ENCODE measurements around the gene TRPC3.

TRPC3 gene

GRCh38 chr4:121951521-121952110, at the start of gene TRPC3:
Gene TRPC3, minus strand, starts transcription at chr4:121952060. Its CDS starts 380 bp downstream, at chr4:121951680.
- peak; percentile 55 for DNase-seq

GRCh38 chr4:122000849-122001248, 49.0 kb upstream of the TRPC3 start:
- no peak for DNase-seq

- DNase-seq: no peak
These were observed 46.2 kb upstream of the TRPC3 start for GRCh38 chr4:121998024-121998423.

- no peak for DNase-seq
These were observed 44.1 kb upstream of the TRPC3 start for GRCh38 chr4:121995790-121996537.

GRCh38 chr4:121991968-121992367, 40.1 kb upstream of the TRPC3 start:
- DNase-seq: no peak

DNA sequence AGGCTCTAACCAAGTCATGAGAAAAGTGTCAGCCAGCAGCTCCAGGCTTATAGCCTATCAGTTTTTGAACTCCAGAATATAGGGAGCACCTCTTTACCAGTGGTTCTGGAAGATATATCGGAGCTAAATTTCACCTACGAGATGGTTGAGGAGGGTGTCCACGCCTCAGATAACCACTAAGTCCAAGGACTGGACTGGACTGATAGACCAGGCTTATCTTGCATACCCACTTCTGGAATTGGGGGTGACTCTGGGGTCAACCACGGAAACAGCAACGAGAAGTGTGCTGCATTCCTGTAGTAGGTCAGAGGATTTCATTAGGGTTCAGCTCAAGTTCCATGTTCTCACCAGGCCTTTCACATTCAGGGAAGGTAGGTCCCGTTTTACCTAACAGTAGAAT, 38.6 kb upstream of the TRPC3 start:
- DNase-seq: no peak

GRCh38 chr4:121989715-121990114, 37.9 kb upstream of the TRPC3 start:
- DNase-seq: no peak

DNA sequence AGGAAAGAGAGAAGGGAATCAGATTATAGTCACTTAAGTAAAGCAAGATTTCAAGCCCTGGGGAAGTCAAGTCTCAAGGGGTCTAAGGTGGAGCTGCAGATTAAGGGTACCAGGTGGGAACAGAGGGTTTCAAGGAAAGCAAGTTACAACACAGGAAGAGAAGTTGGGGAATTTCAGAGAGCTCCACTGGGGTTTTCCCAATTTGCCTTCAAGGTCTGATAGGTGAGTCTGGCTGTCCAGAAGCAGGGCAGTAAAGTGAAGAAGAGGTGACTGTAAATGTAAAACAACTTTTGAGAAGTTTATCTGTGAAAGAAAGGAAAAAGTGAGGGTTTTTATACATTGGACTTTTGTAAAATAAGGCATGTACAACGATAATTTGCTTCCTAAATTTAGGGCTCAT, 37.1 kb upstream of the TRPC3 start:
- DNase-seq: no peak

DNA sequence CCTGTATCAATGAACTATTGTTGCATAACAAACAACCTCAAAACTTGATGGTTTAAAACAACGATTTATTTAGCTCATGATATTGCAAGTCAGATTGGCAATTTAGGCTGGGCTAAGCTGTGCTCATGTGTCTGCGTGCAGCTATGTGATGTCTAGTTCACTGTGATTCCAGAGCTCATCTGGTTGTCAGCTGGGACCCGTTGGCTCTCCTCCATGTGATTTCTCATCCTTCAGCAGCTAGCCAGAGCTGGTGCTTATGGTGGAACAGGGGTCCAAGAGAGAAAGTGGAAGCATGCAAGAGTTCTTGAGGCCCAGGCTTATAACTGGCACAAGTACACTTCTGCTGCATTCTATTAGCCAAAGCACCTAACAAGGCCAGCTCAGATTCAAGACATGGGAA, 28.8 kb upstream of the TRPC3 start:
- no peak for DNase-seq

- no peak for DNase-seq
These were observed 26.3 kb upstream of the TRPC3 start for GRCh38 chr4:121978172-121978516.

- no peak for DNase-seq
These were observed 25.7 kb upstream of the TRPC3 start for GRCh38 chr4:121977251-121978171.

DNA sequence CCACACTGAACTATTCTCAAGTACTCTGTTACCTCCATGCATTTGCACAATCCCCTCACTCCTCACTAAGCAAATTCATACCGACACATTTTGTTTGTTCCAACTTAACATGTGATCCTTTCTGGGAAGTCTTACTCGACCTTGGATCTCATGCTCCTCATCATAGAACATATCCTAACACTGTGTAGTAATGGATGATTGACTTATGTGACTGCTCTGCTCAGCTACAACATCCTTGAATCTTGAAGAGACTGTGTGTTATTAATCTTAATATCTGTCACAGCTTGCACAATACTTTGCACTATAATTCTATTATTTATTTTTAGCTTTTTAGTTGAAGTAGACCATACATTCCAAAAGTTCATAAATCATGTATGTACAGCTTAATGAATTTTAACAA, 23.9 kb upstream of the TRPC3 start:
- DNase-seq: no peak

GRCh38 chr4:121973816-121974215, 22.0 kb upstream of the TRPC3 start:
- no peak for DNase-seq

DNA sequence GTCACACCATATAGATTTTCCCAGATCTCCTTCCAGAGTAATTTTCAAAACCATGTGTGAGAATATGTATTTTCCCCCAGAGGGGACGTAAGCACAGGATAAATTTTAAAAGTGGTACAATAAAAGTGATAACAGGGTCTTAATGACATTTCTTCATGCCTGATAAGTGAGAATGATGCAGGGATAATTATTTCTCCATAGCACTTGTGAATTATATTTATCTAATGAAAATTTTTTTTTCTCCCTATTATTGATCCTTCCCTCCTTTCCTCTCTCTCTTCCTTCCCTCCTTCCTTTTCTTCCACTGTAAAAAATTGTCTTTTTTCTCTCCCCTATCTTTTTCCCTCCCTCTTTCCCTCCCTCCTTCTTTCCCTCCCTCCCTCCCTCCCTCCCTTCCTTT, 17.0 kb upstream of the TRPC3 start:
- no peak for DNase-seq

DNA sequence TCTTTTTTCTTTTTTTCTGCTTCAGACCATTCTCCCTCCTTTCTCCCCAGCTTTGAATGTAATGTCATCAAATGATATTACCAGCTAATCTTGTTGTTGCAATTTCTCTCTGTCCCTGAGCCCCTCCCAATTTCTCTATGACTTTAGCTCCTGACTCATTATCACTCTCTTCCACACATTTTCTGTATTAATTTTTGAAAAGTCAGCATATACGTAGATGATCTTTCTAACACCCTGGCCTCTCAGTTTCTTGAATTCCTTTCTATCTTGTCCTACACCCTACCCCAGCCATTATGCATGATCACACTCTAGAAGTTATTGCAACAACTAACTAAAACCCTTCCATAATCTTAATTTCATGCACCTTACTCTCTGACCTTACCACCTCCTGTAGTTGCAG, 13.1 kb upstream of the TRPC3 start:
- no peak for DNase-seq

GRCh38 chr4:121960818-121961217, 9.0 kb upstream of the TRPC3 start:
- DNase-seq: no peak

GRCh38 chr4:121958777-121959176, 6.9 kb upstream of the TRPC3 start:
- DNase-seq: no peak

DNA sequence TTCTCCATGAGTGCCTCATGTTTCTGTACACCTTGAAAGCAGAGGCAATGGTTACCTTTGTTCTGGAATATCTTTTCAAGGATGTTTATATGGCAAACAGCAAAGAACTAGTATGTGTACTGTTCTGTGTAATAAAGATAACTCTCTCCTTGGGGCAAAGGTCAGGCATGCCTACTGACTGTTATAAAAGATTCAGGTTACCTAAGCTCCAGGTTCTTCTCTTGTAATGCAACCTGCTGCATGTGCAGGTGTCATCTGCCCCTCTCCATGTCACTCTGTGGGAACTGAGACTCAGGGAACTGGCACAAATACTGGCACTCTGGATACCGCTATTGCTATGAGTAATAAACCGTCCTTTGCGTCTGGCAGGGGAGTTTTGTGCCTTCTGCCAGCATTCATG, 5.4 kb upstream of the TRPC3 start:
- no peak for DNase-seq

DNA sequence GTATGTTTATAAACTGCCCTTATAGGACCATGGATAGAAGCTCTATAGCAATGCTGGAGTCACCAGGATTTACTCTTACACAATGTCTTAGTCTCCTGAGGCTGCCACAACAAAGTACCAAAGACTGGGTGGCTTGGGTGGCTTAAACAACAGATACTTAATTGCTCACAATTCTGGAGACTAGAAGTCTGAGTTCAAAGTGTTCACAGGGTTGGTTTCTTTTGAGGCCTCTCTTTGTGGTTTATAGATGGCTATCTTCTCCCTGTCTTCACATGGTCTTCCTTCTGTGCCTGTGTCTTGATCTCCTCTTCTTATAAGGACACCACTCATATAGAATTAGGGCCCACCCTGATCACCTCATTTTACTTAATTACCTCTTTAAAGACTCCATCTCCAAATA, 2.0 kb upstream of the TRPC3 start:
- DNase-seq: no peak

DNA sequence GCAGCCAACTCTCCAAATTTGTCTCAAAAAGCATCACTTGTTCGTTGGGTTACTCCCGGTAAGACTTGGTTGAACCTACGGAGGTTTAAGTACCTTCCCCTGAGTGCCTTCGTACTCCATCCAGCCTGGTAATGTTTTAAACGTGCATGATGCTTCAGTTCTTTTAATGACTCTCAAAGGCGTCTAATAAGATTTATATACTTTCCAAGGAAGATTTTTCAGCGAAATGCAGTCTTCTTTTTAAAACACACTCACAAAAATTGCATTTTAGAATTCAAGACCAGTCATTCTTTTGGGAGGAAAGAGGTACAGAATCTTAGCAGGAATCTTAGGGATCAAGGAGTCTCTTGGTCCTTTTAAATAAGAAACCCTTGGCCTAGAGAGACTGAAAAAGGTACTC, 430 bp upstream of the TRPC3 start:
- DNase-seq: no peak

DNA sequence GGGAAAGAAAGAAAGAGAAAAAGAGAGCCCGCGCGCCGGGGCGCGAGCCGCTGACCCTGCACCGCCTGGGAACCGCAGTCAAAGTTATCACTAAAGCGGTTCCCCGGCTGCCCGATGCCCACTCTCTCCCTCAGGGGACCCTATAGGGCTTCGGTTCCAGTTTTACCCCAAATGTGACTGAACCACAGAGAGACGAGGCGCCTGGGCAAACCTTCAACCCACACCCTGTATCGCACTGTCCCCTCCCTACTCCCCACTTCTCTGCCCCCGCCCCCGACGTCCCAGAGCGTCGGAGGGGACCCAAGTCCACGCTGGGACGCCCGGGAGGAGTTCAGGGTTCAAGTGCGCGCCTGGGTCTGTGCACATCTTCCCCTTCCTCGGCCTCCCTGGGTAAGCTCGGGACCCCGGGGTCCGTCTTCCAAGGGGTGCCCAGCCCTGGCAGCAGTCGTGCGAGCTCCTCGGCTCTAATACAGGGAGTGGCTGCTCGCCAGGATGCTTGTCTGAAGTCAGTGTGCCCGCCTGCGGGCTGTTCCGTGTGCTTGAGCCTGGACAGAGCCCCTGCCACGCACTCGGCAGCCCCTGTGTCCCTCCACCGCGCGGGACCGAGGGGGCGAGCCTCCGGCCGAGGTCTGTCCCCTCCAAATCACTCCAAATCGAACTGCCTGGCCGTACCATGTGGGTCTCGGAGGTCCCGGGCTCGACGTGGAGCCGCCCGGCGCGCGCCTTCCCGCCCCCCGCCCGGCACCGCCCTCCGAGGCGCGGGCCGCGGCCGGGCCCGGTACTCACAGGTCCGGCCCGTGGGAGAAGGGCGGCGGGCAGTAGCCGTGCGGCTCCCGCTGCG, 960 bp downstream of the TRPC3 start:
- peak; percentile 34 for DNase-seq

GRCh38 chr4:121950212-121950679, 1.6 kb downstream of the TRPC3 start:
- peak; percentile 94 for DNase-seq

DNA sequence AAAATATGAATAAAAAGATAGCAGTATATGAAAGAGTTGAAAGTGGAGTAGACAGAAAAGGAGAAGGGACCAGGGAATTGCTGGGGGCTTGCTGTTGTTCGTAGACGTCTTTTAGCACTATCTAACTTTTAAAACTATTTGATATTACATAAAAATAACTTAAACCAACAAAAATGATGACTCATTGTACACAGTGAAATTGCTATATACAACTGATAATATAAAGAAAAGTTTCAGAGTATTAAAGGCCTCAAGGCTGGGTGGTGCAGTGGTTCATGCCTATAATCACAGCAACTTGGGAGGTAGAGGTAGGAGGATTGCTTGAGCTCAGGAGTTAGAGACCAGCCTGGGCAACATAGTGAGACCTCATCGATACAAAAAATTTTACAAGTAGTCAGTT, 5.2 kb downstream of the TRPC3 start:
- no peak for DNase-seq

Measured in activated CD4-positive, alpha-beta T cell treated with anti-CD3 and anti-CD28 coated beads for 48 hours (primary cell).